Mammary microvascular endothelial cell (primary cell): ENCODE results near the gene SKOR1. TPM values are rescaled to one million over a fixed set of nuclear protein-coding genes. Genes with fewer than 3 reads are reported as not detected.

Experiments
- total RNA-seq: library from RNA; depleted of rRNA; stranded (reverse); fragments of >200 nt; gene quantifications from 2 replicates; pipeline ENCODE4 v1.2.3, GENCODE V29; 2015

SKOR1 gene, protein sequence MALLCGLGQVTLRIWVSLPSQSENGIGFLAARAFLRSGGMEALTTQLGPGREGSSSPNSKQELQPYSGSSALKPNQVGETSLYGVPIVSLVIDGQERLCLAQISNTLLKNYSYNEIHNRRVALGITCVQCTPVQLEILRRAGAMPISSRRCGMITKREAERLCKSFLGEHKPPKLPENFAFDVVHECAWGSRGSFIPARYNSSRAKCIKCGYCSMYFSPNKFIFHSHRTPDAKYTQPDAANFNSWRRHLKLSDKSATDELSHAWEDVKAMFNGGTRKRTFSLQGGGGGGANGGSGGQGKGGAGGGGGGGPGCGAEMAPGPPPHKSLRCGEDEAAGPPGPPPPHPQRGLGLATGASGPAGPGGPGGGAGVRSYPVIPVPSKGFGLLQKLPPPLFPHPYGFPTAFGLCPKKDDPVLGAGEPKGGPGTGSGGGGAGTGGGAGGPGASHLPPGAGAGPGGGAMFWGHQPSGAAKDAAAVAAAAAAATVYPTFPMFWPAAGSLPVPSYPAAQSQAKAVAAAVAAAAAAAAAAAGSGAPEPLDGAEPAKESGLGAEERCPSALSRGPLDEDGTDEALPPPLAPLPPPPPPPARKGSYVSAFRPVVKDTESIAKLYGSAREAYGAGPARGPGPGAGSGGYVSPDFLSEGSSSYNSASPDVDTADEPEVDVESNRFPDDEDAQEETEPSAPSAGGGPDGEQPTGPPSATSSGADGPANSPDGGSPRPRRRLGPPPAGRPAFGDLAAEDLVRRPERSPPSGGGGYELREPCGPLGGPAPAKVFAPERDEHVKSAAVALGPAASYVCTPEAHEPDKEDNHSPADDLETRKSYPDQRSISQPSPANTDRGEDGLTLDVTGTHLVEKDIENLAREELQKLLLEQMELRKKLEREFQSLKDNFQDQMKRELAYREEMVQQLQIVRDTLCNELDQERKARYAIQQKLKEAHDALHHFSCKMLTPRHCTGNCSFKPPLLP
- not detected in 2 replicates for total RNA-seq

DNA sequence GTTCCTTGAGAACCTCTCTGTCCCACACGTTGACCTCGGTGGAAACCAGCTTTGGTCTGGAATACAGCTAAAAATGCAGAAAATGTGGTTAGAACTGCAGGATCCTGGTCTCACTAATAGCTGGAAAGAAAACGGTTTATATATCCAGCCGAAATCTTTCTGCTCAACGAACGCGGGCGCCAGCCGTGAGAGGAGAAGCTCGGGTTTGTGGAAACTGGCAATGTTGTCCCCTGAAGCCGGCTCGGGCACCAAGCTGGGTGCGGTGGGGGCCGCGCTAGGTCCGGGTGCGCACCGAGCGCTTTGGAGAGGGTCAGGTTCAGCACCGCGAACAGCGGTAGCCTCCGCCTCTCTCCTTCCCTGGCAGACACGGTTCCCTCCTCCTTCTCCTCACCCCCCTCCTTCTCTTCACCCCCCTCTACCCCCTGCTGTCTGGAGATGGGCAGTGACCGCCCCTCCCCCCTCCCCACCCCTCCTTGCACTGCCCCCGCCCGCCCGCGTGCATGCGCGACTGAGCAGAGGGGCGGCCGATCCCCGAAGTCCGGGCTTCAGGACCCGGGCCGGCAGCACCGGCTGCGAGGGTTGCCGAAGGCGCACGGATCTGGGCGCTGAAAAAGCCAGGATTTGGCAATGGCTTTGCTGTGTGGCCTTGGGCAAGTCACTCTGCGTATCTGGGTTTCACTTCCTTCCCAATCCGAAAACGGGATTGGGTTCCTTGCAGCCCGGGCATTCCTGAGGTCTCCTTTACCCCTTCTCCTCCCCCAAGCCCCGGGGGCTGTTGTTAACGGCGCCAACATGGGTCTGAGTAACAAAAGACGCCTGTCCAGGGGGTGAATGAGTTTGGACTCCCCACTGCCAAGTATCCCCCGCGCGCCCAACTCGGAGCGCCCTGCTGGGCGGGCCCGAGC, at the start of gene SKOR1:
Gene SKOR1 (plus strand): TSS at position 534 of the 905 bp plus-strand sequence. CDS start 94 bp downstream, at position 628.

DNA sequence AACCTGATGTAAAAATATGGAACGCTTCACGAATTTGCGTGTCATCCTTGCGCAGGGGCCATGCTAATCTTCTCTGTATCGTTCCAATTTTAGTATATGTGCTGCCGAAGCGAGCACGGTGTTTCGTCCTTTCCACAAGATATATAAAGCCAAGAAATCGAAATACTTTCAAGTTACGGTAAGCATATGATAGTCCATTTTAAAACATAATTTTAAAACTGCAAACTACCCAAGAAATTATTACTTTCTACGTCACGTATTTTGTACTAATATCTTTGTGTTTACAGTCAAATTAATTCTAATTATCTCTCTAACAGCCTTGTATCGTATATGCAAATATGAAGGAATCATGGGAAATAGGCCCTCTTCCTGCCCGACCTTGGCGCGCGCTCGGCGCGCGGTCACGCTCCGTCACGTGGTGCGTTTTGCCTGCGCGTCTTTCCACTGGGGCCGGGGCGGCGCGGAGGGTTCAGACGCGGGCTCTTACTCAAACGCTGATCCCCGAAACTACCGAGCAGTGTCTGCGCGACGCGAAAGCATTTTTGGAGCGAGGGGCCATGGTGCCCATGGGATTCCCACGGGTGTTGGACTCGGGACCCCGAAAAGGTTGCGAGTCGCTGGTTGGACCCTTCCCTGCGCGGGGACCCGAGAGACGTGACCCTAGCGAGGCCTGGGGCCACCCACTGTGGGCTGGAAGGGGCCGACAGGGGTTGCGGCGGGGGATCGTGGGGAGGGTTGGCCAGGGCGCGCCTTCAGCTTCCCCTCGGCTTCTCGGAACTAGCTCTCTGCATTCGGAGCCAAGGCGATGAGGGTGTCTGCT, 14.8 kb downstream of the SKOR1 start, which contains the start of gene RNU6-1:
Gene RNU6-1 (minus strand): TSS at position 117 of the 820 bp plus-strand sequence.

Other genes starting within 250 kb of the SKOR1 start
- gene RNU6-1, start 14.5 kb downstream of the SKOR1 start, total RNA-seq, result not detected in 2 replicates
- 8.0 and 10.3 TPM in 2 replicates for gene PIAS1, start 228.8 kb downstream of the SKOR1 start, total RNA-seq